Activated T-cell treated with anti-CD3 and anti-CD28 coated beads for 1 hour (primary cell): ENCODE data around the gene CDK5RAP2.
"Not testable (repeated sequence)": the region's sequence is repeated elsewhere in the genome, so short reads cannot be mapped to it uniquely, and the experiment has no call there.

Experiments
- DNase-seq: peaks from one replicate; pipeline ENCODE4 v3.0.0-alpha.2; 2020; ENCODE audit warnings: low read depth

CDK5RAP2 gene

DNA sequence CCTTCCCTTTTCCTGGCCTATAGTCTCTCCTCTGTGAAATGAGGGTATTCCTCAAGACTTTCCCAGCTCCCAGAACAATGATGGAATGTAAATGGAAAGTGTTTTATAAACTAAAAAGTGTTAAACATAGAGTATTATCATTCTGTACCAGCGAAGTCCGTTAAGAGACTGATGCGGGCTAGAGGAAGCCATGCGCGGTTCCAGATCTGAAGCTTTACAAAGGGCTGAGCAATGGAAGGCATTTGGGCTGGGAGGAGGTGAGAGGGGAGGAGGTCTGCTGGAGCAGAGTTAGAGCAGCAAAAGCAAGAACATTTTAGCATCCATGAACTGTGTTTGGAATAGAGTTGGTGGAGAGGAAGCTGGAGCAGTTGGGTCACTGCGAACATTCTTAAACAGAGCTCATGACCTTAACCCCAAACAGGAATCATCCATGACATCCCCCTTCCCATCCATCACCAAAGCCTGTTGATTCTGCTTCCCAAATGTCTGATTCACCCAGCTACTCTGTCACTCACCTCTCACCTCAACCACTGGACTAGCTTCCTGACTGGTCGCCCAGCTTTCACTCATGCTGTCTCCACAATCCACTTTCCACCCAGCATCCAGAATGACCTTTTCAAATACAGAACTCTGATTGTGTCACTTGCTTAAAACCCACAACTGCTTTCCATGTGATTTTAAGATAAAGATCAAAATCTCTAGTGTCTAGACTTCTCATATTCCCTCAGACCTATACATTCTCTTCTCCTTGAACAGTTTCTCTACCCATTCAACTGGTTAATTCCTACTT, 37.1 kb downstream of the CDK5RAP2 start:
- no peak for DNase-seq

DNA sequence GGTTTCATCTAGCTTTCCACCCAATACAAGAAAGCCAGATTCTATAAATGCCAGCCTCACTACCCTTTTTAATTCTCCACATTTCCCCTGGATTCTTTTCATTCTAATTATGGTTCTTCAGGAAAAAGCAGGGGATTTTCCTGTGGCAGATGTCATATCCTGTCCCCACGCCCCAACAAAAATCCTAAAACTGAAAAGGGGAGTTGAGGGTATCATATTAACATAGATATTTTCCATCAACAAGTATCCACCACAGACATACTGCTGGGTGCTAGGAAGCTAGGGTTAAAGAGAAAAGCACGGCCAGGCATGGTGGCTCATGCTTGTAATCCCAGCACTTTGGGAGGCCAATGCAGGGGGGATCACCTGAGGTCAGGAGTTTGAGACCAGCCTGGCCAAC, 38.0 kb downstream of the CDK5RAP2 start:
- DNase-seq = no peak

DNA sequence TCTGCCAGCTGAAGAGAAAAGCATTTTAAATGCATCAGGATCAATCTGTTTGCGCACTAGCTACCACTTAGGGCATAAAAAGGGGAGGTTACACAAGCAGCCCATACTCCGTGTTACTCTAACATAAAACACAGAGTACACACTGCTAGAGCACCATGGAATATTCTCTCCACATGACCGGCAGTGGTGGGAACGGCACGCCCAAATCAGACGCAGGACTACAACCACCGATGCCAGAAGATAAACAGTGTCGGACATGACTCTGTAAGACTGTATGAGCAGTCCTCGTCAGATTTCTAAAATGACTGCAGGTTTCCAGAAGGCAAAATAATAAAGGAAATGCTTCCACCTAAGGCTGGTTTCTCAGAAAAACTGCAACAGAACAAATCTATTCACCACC, 40.0 kb downstream of the CDK5RAP2 start:
- DNase-seq = no peak

DNA sequence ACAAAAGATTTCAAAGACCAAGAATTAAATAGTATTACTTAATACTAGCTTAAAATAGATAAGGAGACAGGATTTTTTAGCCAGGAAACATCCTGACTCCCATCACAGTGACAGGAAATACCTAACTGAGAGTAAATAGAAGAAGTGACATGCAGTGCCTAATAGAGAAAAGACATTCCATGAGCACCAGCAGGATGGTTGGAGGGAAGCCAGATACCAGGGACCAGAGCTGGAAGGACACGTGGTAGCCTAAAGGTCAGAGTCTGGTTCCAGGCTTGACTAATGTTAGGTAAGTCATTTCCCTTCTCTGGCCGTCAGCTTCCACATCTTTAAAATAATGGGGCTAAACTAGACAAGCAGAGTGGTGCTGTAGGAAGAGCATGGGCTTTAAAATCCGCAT, 41.6 kb downstream of the CDK5RAP2 start:
- DNase-seq = no peak

DNA sequence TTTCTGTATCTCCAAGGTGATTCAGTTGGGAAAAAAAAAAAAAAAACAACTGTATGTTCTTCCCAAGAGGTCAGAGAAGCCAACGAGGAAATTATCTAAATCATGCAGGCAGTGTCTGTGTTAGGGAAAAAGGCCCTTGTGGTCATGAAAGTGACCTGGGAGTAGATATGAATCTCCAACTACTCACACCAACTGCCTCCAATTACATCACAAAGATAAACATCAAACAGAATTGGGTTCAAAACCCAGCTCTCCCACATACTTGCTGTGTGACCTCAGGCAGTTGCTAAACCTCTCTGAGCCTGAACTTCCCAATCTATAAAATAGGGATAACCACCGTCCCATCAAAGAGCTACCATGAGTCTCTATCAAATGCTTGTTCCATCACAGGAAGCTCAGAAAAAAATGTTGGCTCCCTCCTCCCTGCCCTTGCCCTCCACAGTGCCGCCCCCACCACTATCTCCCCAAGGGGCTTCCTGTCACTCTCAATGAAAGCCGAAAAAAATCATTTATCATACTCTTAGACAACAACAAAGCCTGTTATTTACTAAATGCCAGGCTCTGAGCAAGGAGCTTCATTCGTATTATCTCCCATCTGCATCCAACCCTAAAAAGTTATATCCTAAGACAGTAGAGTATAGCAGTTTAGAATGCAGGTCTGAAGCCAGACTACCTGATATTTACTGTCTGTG, 42.9 kb downstream of the CDK5RAP2 start:
- DNase-seq = no peak

DNA sequence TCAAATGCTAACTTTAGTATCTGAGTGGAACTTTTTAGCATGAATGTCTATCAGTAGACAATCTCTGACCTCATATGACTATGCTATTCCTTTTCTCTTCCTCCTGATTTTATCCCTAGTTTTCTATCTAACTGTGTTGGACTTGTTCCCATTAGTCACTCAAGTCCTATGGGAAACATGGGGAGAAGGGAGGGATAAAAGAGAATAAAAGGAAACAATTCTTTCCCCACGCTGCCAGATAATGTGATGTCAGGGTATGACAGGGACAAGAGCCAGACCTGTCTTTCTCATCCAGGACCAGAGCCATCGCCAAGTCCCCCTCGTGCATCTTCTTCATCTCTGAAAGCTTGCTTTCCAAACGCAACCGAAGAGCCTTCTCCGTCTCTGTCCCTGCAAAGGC, 43.9 kb downstream of the CDK5RAP2 start:
- no peak for DNase-seq

DNA sequence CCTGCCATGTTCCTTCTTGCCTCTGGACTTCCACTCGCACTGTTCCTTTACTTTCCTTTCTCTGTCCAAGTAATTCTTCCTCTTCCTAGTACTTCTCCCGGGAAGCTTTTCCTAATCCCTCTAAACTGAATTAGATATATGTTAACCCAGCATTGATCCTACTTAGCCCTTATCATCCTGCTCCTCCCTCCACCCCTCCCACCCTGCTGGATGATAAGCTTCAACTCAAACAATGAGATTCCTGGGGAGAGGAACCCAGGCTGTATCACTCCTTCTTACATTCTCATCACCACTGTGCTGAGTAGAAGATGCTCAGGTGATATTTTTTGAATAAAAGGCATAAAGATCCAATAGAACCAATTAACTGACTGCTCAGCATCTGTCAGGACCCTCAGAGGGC, 45.7 kb downstream of the CDK5RAP2 start:
- no peak for DNase-seq

DNA sequence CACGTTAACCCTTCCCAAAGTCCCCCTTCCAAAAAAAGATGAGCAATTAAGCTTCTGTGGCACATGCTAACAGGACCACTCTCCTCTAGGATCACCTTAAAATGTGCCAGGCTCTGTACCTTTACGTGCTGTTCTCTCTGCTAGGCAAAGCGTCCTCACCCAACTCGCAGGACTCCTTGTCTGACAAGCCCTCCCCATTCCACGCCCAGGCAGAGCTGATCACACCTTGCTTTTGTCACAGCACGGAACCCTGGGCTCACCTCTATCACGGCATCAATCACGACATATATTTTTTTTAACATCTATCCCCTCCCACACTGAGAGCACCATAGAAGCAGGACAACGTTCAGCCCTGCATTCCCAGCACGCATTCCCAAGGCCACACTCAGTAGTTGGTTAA, 47.1 kb downstream of the CDK5RAP2 start:
- DNase-seq = no peak

GRCh38 chr9:120532475-120532874, 47.5 kb downstream of the CDK5RAP2 start:
- no peak for DNase-seq

DNA sequence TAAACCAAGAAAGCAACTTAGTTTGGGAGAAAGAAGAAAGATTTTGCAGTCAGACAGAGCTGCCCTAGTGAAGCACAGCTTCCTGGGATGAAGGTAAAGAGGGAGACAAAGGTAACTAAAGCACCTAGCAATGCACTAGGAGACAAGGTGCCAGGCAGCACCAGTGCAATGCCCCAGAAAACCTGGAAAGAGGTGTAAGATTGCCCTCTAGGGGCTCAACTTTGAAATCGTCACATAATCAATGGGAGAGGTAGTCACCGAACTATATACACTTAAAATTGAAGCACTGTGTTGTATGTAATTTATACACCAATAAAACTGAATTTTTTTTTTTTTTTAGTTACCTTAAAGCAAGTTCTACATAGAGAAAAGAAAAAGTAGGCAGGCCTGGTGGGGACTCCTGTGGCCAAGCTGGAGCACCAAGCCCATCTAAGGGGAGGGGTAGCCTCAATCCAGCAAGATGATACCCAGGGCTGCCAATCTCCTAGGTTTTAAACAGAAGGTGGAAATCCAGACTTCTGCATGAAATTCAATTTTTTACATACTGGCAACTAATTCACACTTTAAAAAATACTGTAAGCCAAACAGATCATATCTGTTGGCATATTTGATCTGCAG, 48.2 kb downstream of the CDK5RAP2 start:
- DNase-seq = no peak

- DNase-seq = not testable (repeated sequence)
Observed at GRCh38 chr9:120530220-120530832, 49.6 kb downstream of the CDK5RAP2 start.

DNA sequence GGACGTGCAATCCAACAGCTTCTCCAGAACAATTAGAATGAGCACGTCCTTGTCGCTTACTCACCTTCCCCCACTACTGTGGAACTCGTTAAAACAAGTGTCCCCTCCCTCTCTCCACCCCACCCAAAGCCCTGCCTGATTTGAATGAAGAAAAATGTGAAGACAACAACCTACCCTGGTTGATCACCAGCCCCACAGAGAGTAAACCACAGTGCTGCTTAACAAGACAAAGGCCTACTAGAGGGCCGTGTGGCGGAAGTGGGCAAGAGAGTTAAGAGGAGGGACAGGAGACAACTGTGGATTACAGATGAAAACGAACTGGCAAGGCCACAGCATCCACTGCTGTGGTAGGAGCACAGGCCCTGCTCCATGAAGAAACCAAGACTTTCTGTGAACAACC, 51.1 kb downstream of the CDK5RAP2 start:
- no peak for DNase-seq

DNA sequence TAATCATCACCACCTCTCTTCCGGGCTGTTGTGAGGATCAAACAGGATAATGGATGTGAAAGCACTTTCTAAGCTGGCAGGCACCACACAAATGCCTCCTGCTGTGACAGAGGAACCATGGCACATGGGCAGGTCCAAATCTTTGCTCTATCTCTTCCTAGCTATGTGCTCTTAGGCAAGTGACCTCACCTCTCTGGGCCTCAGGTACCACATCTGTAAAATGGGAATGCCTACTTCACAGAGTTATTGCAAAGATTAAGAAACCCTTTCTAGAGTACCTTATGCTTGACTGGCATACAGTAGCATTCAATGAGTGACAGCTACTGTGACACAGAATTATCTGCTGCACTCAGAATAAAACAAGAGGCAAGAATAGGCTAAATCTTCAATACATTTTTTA, 51.6 kb downstream of the CDK5RAP2 start:
- no peak for DNase-seq

DNA sequence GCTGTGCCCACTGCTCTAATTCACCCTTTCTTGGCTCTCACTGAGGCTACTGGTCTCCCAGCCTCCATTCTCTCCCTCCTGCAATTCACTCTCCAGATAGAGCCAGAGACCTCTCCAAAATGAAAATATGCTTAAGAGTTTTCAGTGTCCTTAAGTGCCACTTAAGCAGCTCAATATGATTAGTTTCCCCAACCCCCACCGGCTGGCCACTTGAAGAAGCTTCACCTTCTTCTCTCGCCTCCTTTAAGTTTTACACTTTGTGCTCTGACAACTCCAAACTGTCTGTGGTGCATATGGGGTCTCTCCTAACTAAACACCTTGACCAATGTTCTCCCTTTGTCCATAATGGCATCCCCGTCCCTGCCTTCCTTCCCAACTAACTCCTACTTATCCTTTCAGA, 53.4 kb downstream of the CDK5RAP2 start:
- DNase-seq = no peak

- DNase-seq = no peak
Observed at GRCh38 chr9:120524863-120525262, 55.1 kb downstream of the CDK5RAP2 start.

- DNase-seq = no peak
Observed at GRCh38 chr9:120524038-120524437, 55.9 kb downstream of the CDK5RAP2 start.

- DNase-seq = no peak
Observed at GRCh38 chr9:120522558-120522957, 57.4 kb downstream of the CDK5RAP2 start.

DNA sequence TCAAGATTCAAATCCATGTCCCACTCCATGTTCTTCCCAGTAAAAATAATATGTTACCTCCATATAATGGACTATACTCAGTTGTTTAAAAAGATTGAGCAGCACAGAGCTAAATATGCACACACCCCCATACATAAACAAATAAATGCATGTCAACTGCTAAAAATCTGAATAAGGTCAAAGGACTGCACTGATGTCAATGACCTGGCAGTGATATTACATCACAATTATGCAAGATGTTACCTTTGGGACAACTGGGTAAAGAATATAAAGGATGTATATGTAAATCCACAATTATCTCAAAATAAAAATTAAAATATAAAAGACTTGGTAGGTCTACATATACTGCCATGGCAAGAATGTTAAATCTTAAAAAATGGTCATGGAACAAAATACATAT, 57.9 kb downstream of the CDK5RAP2 start:
- DNase-seq = no peak

DNA sequence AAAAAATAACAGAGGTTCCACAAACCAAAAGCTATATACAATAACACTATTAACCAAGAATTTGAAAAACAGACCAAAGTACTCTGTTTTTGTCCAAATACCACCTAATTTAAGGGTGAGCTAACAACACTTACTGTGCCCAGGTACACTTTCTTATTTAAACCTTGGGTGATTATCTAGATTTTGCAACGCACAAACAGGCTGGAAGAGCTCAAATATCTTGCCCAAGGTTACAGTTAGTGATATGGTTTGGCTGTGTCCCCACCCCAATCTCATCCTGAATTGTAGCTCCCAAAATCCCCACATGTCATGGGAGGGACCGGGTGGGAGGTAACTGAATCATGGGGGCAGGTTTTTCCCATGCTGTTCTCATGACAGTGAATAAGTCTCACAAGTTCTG, 58.9 kb downstream of the CDK5RAP2 start:
- DNase-seq = no peak

GRCh38 chr9:120515996-120516395, 64.0 kb downstream of the CDK5RAP2 start:
- not testable (repeated sequence) for DNase-seq

- not testable (repeated sequence) for DNase-seq
Observed at GRCh38 chr9:120515481-120515880, 64.5 kb downstream of the CDK5RAP2 start.

DNA sequence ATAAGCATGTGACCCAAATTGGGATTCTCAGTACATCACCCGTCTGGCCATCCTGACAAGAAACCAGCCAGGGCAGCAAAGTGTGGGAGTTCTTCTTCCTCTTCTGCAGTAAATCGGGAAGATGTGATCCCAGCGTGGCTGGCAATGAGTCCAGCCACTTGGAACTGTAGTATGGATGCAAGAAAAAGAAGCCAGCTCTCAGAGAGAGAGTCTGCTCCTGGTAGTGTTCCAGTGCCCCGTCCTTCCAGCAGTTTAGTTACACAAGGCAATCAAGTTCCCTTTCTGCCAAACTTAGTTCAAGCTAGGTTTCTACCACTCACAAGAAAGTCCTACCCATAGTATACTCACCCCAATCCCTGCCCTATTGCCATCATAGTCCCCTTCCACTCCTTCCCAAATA, 65.6 kb downstream of the CDK5RAP2 start:
- no peak for DNase-seq
